Transverse colon (tissue), 3 donors: ENCODE measurements around the gene ARHGAP24.

Experiments
- POLR2A ChIP-seq: fragments of 450-650 bp; IDR thresholded peaks from one replicate; pipeline ENCODE4 v1.6.1; 2016; ENCODE audit warnings: antibody characterized with exemption, mild to moderate bottlenecking, moderate library complexity
- TF ChIP-seq, protein P1 (sequence below), 5 experiments: fragments of 200-600 bp in 3 of 5; fragments of 450-650 bp in 2 of 5; sonication (generic) in 3 of 5; IDR thresholded peaks; 1 replicate in 2 of 5; 2 replicates in 3 of 5; pipeline ENCODE4 v1.5.1; 2016 to 2017; ENCODE audit warnings: antibody characterized with exemption in 5 of 5, inconsistent platforms in 3 of 5, mild to moderate bottlenecking in 2 of 5, moderate library complexity in 1 of 5

DNA sequence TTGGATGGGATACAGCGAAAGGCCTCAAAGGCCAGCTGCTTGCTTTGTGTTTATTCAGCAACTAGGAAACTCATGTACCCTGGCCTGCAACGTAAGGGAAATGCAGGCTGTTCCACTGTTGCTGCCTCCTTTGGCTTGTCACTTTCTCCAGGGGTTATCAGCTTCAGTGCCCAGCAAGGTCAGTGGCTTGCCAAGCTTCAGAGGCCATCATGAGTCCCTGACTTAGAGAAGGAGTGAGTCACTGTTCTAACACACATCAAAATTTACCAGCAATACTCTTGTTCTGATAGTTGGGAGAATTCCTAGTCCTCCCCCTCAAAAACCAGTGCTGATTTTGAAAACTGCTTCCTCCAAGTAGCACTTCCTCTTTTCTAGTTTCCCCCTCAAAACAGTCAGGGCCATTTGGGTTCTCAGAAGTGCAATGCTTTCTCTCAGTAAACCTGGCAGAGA lies 250.8 kb downstream of the ARHGAP24 start:
- TF ChIP-seq, protein P1, sequence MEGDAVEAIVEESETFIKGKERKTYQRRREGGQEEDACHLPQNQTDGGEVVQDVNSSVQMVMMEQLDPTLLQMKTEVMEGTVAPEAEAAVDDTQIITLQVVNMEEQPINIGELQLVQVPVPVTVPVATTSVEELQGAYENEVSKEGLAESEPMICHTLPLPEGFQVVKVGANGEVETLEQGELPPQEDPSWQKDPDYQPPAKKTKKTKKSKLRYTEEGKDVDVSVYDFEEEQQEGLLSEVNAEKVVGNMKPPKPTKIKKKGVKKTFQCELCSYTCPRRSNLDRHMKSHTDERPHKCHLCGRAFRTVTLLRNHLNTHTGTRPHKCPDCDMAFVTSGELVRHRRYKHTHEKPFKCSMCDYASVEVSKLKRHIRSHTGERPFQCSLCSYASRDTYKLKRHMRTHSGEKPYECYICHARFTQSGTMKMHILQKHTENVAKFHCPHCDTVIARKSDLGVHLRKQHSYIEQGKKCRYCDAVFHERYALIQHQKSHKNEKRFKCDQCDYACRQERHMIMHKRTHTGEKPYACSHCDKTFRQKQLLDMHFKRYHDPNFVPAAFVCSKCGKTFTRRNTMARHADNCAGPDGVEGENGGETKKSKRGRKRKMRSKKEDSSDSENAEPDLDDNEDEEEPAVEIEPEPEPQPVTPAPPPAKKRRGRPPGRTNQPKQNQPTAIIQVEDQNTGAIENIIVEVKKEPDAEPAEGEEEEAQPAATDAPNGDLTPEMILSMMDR (IDR thresholded peaks at IDR 0.05): no peak
- TF ChIP-seq POLR2A: no peak
